GM18519 (cell line): ENCODE data around the gene BTBD9.

Source experiments
- ATAC-seq: cut with Tn5 transposase; IDR thresholded peaks from one replicate; pipeline ENCODE4 v1.9.1; 2021; ENCODE audit warnings: mild to moderate bottlenecking, moderate library complexity; ENCODE audit not compliant: unreplicated experiment, low FRiP score

Gene BTBD9

GRCh38 chr6:38603496-38603895 is 36.2 kb downstream of the BTBD9 start:
- no peak for ATAC-seq

- no peak for ATAC-seq
Observed at GRCh38 chr6:38599966-38600550, 39.7 kb downstream of the BTBD9 start.

- ATAC-seq, result no peak
Observed at GRCh38 chr6:38599261-38599660, 40.5 kb downstream of the BTBD9 start.

- ATAC-seq, result no peak
Observed at GRCh38 chr6:38593998-38594665, 45.6 kb downstream of the BTBD9 start.

GRCh38 chr6:38593409-38593808 is 46.3 kb downstream of the BTBD9 start:
- ATAC-seq, result no peak

- ATAC-seq, result no peak
Observed at GRCh38 chr6:38591439-38591838, 48.3 kb downstream of the BTBD9 start.

- no peak for ATAC-seq
Observed at GRCh38 chr6:38589367-38589720, 50.4 kb downstream of the BTBD9 start.

- ATAC-seq, result no peak
Observed at GRCh38 chr6:38588631-38589366, 50.9 kb downstream of the BTBD9 start.

- ATAC-seq, result no peak
Observed at GRCh38 chr6:38587766-38588362, 51.9 kb downstream of the BTBD9 start.

GRCh38 chr6:38586992-38587391 is 52.7 kb downstream of the BTBD9 start:
- ATAC-seq, result no peak

GRCh38 chr6:38584731-38585130 is 55.0 kb downstream of the BTBD9 start:
- ATAC-seq, result no peak

GRCh38 chr6:38583523-38583922 is 56.2 kb downstream of the BTBD9 start:
- no peak for ATAC-seq

GRCh38 chr6:38580030-38580429 is 59.7 kb downstream of the BTBD9 start:
- no peak for ATAC-seq

- ATAC-seq, result no peak
Observed at GRCh38 chr6:38579010-38579628, 60.6 kb downstream of the BTBD9 start.

GRCh38 chr6:38578075-38578474 is 61.7 kb downstream of the BTBD9 start:
- ATAC-seq, result no peak

- ATAC-seq, result no peak
Observed at GRCh38 chr6:38577492-38577891, 62.2 kb downstream of the BTBD9 start.

- ATAC-seq, result no peak
Observed at GRCh38 chr6:38573801-38574395, 65.8 kb downstream of the BTBD9 start.

GRCh38 chr6:38572186-38572813 is 67.4 kb downstream of the BTBD9 start:
- peak; percentile 71 for ATAC-seq

- ATAC-seq, result no peak
Observed at GRCh38 chr6:38571721-38572120, 68.0 kb downstream of the BTBD9 start.

GRCh38 chr6:38570750-38571149 is 69.0 kb downstream of the BTBD9 start:
- no peak for ATAC-seq
